ENCODE results near the gene NEIL3. TPM values are rescaled to one million over a fixed set of nuclear protein-coding genes. Genes with fewer than 3 reads are reported as not detected.

Gene NEIL3
- total and polyA plus RNA-seq, 2 of the 8 experiments (the other 6 are each of a cell fraction or from before 2014, with no cell fraction given), result 5.5 to 11.0 TPM

- TF ChIP-seq CREB1 (IDR thresholded peaks at IDR 0.05), result no peak
- TF ChIP-seq SP4 (IDR thresholded peaks at IDR 0.05; ENCODE audit: low read length), result no peak
- TF ChIP-seq SUZ12 (IDR thresholded peaks at IDR 0.05; ENCODE audit: low read length), result no peak
- TF ChIP-seq BCL11A (IDR thresholded peaks at IDR 0.05; ENCODE audit: low read depth in 2 of 2, low read length in 2 of 2), result no peak
- TF ChIP-seq KDM4A (IDR thresholded peaks at IDR 0.05; ENCODE audit: low read depth, low read length, severe bottlenecking), result no peak
Measured at GRCh38 chr4:177396352-177396751, 86.7 kb downstream of the NEIL3 start (continued).

All from H1 (cell line).